RPMI8226 (cell line): ENCODE data around the gene CUEDC1.
A peak's percentile ranks its signal among the peaks of the same experiment; 100 is the strongest.

Experiments used
- DNase-seq: peaks from one replicate; pipeline ENCODE4 v3.0.0-alpha.2; 2015

The CUEDC1 gene

GRCh38 chr17:57914273-57915142 is 40.7 kb downstream of the CUEDC1 start:
- DNase-seq: no peak

- no peak for DNase-seq
These were observed 41.5 kb downstream of the CUEDC1 start for GRCh38 chr17:57913575-57914272.

DNA sequence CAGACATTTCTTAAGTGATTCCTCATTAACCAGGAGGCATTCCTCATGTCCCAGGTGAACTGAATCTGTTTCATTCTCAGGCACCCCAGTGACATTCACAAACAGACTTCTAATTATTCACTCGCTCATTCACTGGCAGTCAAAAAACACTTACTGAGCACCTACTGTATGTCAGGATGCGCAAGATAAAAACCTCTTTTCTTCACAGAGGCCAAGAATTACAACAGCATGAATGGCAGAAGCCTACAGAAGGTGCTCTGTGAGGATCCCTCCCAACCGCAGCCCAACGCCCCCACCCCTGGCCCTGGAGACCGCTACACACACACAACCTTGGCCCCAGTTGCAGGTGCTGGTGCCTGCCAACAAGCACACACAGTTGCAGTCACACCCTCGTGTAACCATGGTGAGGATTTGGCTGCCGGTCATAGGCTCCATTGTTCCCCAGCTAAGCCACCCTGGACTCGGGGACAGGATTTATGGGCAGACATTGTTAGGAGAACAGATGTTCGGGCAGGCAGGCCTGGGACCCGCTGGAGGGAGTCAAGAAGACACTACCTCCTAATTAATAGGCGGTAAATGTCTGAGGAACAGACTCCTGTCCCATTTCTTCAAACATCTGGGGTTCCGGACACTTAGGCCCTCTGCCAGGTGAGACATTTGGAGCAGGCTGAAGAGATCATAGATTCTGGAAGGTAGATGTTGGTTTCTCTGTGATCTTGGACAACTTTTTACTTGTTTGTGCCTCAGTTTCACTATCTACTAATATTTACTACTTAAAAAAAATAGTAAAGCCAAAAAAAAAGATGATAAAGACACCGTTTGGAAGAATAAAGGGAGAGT is 43.2 kb downstream of the CUEDC1 start:
- no peak for DNase-seq

DNA sequence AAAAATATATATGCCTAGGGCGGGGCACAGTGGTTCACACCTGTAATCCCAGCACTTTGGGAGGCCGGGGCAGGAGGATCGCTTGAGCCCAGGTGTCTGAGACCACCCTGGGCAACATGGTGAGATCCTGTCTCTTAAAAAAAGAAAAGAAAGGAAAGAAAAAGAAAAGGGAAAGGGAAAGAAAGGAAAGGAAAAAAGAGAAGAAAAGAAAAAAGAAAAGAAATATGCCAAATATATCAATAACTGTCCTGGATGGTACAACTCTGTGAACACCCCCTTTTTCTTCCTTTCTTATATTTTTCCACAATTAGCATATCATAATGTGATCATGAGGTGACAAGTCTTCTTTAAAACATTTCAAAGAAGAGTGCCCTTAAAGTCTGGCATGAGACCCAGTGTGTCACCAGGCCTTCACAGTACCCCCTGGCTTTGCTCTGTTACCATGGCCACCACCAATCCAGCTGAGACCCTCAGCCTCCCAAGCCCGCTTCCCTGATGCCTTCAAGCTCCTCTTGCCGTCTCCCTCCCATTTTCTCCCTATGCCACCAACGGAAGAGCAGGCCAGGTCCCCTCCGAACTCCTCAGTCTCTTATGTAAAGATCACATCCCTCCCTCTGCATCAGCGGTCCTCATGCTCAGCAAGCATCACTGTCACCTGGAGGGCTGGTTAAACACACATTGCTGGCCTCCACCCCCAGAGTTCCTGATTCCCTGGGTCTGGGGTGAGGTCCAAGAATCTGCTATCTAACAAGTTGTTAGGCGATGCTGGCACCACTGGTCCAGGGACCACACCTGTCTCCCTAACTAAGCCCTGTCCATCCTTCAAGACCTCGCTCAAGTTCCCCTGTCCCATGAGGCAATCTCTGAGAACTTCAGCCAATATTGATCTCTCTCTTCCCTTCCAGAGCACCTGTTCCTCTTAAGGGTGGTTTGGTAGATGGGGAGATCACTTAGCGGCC is 44.5 kb downstream of the CUEDC1 start:
- DNase-seq: no peak

DNA sequence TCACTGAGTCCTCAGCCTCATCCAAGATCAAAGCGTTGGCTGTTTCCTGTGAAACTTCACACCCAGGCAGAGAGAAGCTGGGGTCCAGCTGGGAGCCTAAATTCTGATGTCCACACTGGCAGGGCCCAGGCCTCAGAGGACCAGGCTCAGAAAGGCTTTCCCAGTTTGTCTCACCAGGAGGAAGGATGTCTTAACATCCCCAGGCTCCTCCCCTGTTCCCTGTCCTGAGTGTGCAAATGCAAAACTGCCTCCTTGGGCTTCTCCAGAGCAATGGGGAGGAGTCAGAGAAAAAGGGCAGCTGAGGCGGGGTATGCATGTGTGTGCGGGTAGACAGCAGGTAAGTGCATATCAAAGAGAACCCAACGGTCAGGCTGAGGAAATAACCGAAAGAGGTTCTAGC is 45.7 kb downstream of the CUEDC1 start:
- no peak for DNase-seq

DNA sequence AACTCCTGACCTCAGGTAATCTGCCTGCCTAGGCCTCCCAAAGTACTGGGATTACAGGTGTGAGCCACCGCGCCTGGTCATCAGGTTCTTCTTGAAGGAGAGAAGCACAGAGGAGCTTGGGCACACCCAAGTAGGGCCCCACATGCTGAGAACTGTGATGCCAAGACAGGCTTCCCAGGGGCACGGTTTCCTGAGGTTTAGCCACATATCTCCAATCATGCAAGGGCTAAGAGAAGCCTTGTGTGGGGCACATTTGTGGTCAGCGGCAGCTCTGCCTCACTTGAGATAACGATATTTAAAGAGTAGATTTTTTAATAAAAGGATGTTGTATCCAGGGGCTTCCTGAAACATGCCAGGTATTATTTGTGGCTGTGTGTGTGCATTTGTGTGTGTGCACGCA is 46.9 kb downstream of the CUEDC1 start:
- no peak for DNase-seq

GRCh38 chr17:57906910-57907309 is 48.3 kb downstream of the CUEDC1 start:
- no peak for DNase-seq

DNA sequence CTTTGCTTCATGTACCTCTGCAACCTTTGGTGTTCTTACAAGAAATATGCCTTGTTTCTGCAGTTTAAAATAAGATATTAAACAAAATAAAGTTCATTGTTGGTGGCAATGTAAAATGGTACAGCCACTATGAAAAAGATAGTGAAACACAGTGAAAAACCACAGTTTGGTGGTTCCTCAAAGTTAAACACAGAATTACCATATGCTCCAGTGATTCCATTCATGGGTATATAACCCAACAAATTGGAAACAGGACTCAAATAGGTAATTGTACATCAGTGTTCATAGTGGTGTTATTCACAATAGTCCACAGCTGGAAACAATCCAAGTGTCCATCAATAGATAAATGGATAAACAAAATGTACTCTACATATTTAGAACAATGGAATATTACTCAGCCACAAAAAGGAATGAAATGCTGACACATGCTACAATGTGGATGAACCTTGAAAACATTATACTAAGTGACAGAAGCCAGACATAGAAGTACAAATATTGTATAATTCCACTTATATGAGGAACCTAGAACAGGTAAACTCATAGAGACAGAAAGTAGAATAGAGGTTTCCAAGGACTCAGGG is 49.2 kb downstream of the CUEDC1 start:
- DNase-seq: no peak

DNA sequence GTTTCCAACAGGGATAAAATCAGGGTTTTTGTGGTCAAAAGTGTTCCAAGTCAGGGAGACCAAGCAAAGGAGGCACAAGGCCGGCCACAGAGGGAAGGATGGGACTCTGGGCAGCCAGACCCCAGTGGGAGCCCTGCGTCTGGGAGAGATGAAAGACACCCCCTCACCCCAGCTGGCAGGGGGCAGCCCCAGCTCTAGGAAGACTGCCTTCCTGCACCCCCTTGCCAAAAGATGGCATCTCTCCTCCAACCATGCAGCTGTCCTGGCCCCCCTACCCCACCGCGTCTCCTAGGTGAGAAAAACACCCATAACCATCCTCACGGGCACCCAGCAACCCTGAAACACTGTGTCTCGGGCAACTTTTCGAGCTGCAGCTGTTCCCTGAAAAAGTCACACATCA is 51.3 kb downstream of the CUEDC1 start:
- DNase-seq: no peak

DNA sequence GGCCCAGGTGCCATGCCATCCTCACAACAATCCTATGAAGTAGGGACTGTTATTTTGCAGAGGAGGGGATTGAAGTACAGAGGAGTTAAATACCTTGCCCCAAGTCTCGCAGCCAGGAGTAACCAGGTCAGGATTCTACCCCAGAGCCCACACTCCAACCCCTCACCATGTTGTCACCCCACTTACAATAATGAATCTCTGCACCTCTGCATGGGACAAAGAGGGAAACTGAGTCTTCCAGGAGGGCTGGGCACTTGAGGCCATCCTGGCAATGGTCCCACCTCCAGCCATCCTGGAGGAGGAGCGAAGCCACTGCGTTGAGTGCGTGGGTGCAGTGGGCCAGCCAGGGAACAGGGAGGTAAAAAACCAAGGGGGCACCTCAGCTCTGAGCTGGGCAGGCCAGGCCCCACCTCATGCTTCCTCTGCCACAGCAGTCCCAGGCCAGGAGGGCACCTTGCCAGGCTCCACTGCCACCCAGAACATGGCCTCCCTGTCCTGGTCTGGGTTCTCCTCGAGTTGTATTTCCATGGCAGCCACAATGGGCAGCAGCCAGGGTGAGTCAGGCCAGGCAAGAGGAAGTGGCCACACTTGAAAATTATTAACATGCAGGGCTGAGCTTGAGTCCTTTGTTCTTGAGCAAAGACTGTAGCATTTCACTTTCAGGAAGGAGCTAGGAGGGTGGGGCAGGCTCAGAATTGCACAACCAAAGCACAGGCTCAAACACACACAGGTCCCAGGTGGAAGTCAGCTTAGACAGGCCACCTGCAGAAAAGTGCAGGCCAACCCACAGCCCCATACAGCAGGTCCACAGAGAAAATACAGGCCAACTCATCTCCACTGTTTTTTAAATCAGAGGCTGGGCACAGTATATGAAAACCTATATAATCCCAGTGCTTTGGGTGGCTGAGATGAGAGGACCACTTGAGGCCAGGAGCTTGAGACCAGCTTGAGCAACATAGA is 52.1 kb downstream of the CUEDC1 start:
- peak; percentile 85 for DNase-seq

- no peak for DNase-seq
These were observed 53.0 kb downstream of the CUEDC1 start for GRCh38 chr17:57902117-57902799.

DNA sequence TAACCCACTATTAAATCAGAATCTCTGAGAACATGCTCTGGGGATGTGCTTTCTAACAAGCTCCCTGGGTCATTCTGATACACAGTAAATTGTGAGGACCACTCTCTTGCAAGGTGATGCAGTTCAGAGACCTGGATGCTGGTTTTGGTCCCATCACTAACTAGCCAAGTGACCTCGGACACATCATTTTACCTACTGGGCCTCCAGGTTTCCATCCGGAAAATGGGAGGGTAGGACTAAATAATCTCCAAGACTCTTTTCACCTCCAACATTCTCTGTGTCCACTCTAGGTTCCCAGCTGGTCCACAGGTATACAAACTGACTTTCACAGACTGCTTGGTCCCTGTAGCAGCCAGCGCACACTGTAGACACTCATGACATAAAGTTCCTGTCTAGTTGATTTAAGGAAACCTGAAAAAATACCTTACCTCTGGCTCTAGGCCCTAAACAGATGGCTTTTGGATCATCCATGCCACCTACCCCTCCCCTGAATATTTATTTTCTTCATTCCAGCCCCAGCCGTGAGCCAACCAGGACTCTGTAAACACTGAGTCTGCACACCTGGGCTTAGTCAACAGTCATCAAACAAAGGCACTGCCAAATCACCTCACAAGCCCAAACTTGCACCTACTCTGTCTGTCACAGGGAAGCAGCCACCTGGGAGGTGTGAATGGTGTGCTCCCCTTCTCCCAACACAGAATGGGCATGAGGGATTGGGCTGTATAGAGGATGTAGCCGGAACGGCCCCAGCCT is 54.0 kb downstream of the CUEDC1 start:
- peak; percentile 49 for DNase-seq

GRCh38 chr17:57899822-57900221 is 55.4 kb downstream of the CUEDC1 start:
- DNase-seq: peak; percentile 33

DNA sequence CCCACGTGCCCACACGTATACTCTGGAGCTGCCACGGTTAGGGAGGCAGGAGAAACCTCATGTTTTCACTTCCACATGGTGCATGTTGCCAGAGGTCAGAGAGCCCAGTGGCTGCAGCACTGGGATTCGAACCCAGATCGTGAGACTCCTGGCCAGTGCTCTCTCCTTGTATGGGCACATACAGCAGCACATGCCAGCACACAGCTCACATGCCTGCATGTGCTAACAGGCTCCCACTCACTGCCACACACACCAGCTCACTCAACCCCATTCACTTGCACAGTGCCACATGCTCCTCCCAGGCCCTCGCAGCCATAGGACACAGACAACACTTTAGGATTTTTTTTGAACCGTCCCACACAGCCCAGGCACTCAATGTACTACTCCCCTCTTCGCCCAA is 55.8 kb downstream of the CUEDC1 start:
- no peak for DNase-seq

GRCh38 chr17:57898487-57899311 is 56.5 kb downstream of the CUEDC1 start:
- no peak for DNase-seq

DNA sequence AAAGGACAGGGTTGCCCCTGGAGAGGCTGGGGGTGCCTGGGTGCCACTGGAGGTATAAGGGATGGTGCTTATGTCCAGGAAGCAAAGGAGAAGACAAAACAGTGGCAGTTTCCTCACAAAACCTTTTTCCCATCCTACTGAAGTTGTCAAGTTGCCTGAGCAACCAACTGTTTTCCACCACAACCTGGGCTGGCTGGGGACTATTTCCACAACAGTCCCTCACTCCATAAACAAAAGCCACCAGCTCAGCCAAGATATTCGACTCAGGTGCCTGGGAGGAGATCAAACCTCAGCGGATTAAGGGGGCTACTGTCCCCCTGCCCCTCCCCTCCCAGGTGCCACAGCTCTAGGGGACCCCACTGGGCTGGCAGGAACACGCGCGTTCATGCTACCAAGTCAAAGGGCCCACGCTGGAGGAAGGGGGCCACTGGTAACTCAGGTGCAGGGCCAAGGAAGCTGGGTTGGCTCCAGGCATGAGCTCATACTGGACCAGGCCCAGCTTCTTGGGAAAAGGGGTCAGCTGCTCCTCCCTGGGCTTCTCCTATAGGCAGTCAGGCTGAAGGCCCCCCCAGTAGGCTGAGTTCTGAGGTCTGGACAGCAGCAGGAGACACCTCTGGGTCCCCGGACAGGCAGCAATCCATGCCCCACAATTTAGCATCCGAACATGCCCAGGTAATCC is 59.7 kb downstream of the CUEDC1 start:
- DNase-seq: no peak

- no peak for DNase-seq
These were observed 60.4 kb downstream of the CUEDC1 start for GRCh38 chr17:57894848-57895247.
